ENCODE data around the gene TAAR2.
"Not testable (repeated sequence)": the region's sequence is repeated elsewhere in the genome, so short reads cannot be mapped to it uniquely, and the experiment has no call there.

The TAAR2 gene

GRCh38 chr6:132643547-132643946 is 19.5 kb upstream of the TAAR2 start:
- H3K4me3 ChIP-seq (ENCODE audit: control insufficient read depth, low read depth, low read length) = no peak overlapping the region
- DNase-seq (ENCODE audit: low read depth) = no peak
- TF ChIP-seq, protein P1, sequence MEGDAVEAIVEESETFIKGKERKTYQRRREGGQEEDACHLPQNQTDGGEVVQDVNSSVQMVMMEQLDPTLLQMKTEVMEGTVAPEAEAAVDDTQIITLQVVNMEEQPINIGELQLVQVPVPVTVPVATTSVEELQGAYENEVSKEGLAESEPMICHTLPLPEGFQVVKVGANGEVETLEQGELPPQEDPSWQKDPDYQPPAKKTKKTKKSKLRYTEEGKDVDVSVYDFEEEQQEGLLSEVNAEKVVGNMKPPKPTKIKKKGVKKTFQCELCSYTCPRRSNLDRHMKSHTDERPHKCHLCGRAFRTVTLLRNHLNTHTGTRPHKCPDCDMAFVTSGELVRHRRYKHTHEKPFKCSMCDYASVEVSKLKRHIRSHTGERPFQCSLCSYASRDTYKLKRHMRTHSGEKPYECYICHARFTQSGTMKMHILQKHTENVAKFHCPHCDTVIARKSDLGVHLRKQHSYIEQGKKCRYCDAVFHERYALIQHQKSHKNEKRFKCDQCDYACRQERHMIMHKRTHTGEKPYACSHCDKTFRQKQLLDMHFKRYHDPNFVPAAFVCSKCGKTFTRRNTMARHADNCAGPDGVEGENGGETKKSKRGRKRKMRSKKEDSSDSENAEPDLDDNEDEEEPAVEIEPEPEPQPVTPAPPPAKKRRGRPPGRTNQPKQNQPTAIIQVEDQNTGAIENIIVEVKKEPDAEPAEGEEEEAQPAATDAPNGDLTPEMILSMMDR (IDR thresholded peaks at IDR 0.05; ENCODE audit: control insufficient read depth, insufficient read depth, low read depth, low read length, missing control alignments) = no peak

DNA sequence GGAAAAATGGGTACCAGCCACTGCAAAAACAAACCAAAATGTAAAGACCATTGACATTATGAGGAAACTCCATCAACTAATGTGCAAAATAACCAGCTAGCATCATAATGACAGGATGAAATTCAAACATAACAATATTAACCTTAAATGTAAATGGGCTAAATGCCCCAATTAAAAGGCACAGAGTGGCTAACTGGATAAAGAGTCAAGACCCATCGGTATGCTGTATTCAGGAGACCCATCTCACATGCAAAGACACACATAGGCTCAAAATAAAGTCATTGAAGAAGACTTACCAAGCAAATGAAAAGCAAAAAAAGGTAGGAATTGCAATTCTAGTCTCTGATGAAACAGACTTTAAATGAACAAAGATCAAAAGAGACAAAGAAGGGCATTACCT is 13.1 kb upstream of the TAAR2 start:
- DNase-seq (ENCODE audit: low read depth); H3K4me3 ChIP-seq (ENCODE audit: control insufficient read depth, low read depth, low read length): not testable (repeated sequence)

- not testable (repeated sequence) for DNase-seq (ENCODE audit: low read depth); H3K4me3 ChIP-seq (ENCODE audit: control insufficient read depth, low read depth, low read length)
These were observed 11.8 kb upstream of the TAAR2 start for GRCh38 chr6:132635906-132636305.

DNA sequence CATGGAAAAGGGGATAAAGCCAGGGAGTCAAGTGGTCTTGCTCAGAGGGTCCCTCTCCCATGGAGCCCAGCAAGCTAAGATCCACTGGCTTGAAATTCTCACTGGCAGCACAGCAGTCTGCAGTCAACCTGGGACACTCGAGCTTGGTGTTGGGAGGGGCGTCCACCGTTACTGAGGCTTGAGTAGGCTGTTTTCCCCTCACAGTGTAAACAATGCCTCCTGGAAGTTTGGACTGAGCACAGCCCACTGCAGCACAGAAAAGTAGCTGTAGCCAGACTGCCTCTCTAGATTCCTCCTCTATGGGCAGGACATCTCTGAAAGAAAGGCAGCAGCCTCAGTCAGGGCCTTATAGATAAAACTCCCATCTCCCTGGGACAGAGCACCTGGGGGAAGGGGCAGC is 11.2 kb upstream of the TAAR2 start:
- not testable (repeated sequence) for H3K4me3 ChIP-seq (ENCODE audit: control insufficient read depth, low read depth, low read length)

DNA sequence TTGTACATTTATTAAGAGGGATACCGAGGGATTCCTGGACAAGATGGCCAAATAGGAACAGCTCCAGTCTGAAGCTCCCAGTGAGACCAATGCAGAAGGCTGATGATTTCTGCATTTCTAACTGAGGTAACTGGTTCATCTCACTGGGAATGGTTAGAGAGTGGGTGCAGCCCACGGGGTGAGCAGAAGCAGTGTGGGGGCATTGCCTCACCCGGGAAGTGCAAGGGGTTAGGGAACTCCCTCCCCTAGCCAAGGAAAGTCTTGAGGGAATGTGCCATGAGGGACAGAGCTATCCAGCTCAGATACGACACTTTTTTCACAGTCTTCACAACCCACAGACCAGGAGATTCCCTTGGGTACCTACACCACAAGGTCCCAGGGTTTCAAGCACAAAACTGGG is 10.7 kb upstream of the TAAR2 start:
- DNase-seq (ENCODE audit: low read depth) = no peak
- TF ChIP-seq, protein P1 (IDR thresholded peaks at IDR 0.05; ENCODE audit: control insufficient read depth, insufficient read depth, low read depth, low read length, missing control alignments) = no peak
- no peak overlapping the region for H3K4me3 ChIP-seq (ENCODE audit: control insufficient read depth, low read depth, low read length)

More for the DNA sequence above, 11.2 kb upstream of the TAAR2 start:
- DNase-seq (ENCODE audit: low read depth) = not testable (repeated sequence)

DNA sequence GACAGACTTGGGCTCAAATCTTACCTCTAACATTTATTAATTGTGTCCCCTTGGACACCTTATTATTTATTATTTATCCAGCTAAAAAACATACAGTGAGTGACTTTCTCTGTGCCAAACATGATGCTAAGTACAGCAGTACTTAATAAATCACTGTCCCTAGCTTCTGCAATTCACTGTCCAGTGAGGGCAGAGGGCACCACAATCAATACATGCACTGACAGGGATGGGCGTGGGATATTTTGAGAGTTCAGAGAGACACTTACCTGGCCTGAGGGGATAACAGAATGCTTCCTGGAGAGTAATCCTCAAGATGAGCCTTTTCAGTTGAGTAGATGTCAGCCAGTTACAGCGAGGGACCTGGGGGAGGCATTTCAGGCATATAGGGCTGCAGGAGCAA is 9.3 kb upstream of the TAAR2 start:
- DNase-seq (ENCODE audit: low read depth) = no peak
- H3K4me3 ChIP-seq (ENCODE audit: control insufficient read depth, low read depth, low read length) = no peak overlapping the region
- TF ChIP-seq, protein P1 (IDR thresholded peaks at IDR 0.05; ENCODE audit: control insufficient read depth, insufficient read depth, low read depth, low read length, missing control alignments) = no peak

DNA sequence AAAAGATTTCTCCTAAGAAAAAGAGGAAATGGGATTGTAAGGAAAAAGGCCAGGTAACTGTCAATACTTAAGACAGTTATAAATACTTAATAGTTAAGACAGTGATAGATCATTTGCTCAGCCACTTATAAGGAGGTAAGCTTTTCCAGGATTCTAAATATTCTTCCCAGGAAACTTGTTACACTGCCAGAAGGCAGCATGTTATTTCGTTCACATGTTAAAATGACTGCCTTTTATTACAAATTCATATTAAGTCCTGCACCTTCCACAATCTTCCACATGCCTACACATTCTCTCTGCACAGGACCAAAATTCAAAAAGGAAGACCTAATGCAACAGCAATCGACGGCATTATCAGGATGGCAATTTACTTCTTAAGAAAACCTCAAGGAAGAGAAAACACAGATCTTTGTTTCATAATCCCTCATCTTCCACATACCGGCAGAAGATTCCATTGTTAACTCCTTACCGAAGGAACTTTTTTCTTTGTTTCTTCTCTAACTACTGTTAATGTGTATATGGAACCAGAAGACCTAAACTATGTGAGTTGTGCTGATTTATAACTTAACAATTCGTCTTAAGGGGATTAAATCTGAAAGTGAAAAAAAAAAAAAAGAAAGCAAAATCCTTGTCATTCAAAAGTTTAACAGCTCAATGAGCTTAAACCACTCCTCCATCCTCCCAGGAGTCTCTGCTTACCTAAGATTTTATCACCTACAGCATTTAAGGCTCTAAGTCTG is 799 bp downstream of the TAAR2 start:
- DNase-seq (ENCODE audit: low read depth) = no peak
- no peak overlapping the region for H3K4me3 ChIP-seq (ENCODE audit: control insufficient read depth, low read depth, low read length)
- TF ChIP-seq, protein P1 (IDR thresholded peaks at IDR 0.05; ENCODE audit: control insufficient read depth, insufficient read depth, low read depth, low read length, missing control alignments) = no peak

GRCh38 chr6:132616677-132617076 is 7.4 kb downstream of the TAAR2 start:
- H3K4me3 ChIP-seq (ENCODE audit: control insufficient read depth, low read depth, low read length) = no peak overlapping the region
- no peak for DNase-seq (ENCODE audit: low read depth)
- TF ChIP-seq, protein P1 (IDR thresholded peaks at IDR 0.05; ENCODE audit: control insufficient read depth, insufficient read depth, low read depth, low read length, missing control alignments) = no peak
